SK-N-SH (cell line): ENCODE data around the gene APLP2. TPM values are rescaled to one million over a fixed set of nuclear protein-coding genes. Genes with fewer than 3 reads are reported as not detected.
A peak's percentile ranks its signal among the peaks of the same experiment; 100 is the strongest.

Experiments used
- CTCF ChIA-PET: fragments of 300-600, 350-600 bp; formaldehyde crosslinking; extraction: SDS; loops from one replicate; lab custom pipeline; 2021; lab: Yijun Ruan, JAX
- POLR2A ChIA-PET: fragments of 350-600 bp; sonication (Branson Sonifier 250); formaldehyde crosslinking; extraction: SDS; loops from one replicate; lab custom pipeline; 2020; ENCODE audit warnings: antibody characterized with exemption, inconsistent platforms; lab: Yijun Ruan, JAX
- DNase-seq: peaks from one replicate; pipeline ENCODE4 v3.0.0; 2012
- H2AFZ ChIP-seq: fragments of 200-600 bp; sonication (generic); 2 replicates; pipeline ENCODE4 v1.8.1; 2016; ENCODE audit warnings: antibody characterized with exemption, mild to moderate bottlenecking, low read depth
- H3F3A ChIP-seq: fragments of 200-600 bp; sonication (generic); replicated peaks from 2 replicates; pipeline ENCODE3; 2016; ENCODE audit warnings: antibody characterized with exemption, mild to moderate bottlenecking; ENCODE audit not compliant: insufficient read depth
- H3K27ac ChIP-seq, 2 experiments: fragments of 200-500 bp in 1 of 2; fragments of 200-600 bp in 1 of 2; sonication (Bioruptor generic) in 1 of 2; sonication (generic), shearing (Covaris generic) in 1 of 2; 2 replicates each; pipeline versions ENCODE4 v1.5.1 to v1.6.1; 2014 to 2016; ENCODE audit warnings: low read depth in 2 of 2, inconsistent platforms in 1 of 2, low read length in 1 of 2, mild to moderate bottlenecking in 1 of 2, mixed read lengths in 1 of 2
- H3K27me3 ChIP-seq: fragments of 200-600 bp; sonication (generic), shearing (Covaris generic); 2 replicates; pipeline ENCODE4 v1.6.1; 2016; ENCODE audit warnings: mixed run types; ENCODE audit not compliant: insufficient read depth
- H3K36me3 ChIP-seq, 2 experiments: fragments of 200-500 bp in 1 of 2; fragments of 200-600 bp in 1 of 2; sonication (Bioruptor generic) in 1 of 2; sonication (generic) in 1 of 2; replicated peaks in 1 of 2; 2 replicates each; pipeline versions ENCODE3 to v1.5.1; 2014 to 2016; ENCODE audit warnings: low read length in 1 of 2, mild to moderate bottlenecking in 1 of 2; ENCODE audit not compliant: insufficient read depth in 2 of 2, control insufficient read depth in 1 of 2
- H3K4me1 ChIP-seq, 2 experiments: fragments of 200-500 bp in 1 of 2; fragments of 200-600 bp in 1 of 2; sonication (Bioruptor generic) in 1 of 2; sonication (generic), shearing (Covaris generic) in 1 of 2; 2 replicates each; pipeline versions ENCODE4 v1.5.1 to v1.6.1; 2014 to 2016; ENCODE audit warnings: low read depth in 1 of 2, low read length in 1 of 2, mixed run types in 1 of 2; ENCODE audit not compliant: insufficient read depth in 2 of 2, control insufficient read depth in 1 of 2
- H3K4me2 ChIP-seq: fragments of 200-600 bp; sonication (generic), shearing (Covaris generic); 2 replicates; pipeline ENCODE4 v1.6.1; 2017; ENCODE audit warnings: mixed run types
- H3K4me3 ChIP-seq, 2 experiments: fragments of 200-500 bp in 1 of 2; fragments of 200-600 bp in 1 of 2; sonication (Bioruptor generic) in 1 of 2; sonication (generic), shearing (Covaris generic) in 1 of 2; 2 replicates each; pipeline versions ENCODE4 v1.5.1 to v1.8.1; 2014 to 2016; ENCODE audit warnings: low read depth in 2 of 2, inconsistent platforms in 1 of 2, low read length in 1 of 2, mild to moderate bottlenecking in 1 of 2, mixed read lengths in 1 of 2, moderate library complexity in 1 of 2
- H3K79me2 ChIP-seq: fragments of 200-600 bp; sonication (generic); 2 replicates; pipeline ENCODE4 v1.8.1; 2017; ENCODE audit warnings: mild to moderate bottlenecking; ENCODE audit not compliant: insufficient read depth
- H3K9ac ChIP-seq: fragments of 200-600 bp; sonication (generic); 2 replicates; pipeline ENCODE4 v1.6.1; 2017; ENCODE audit warnings: mixed run types
- H3K9me2 ChIP-seq: fragments of 200-600 bp; sonication (generic); 2 replicates; pipeline ENCODE4 v1.6.1; 2017; ENCODE audit warnings: mixed run types
- H3K9me3 ChIP-seq: fragments of 200-600 bp; sonication (generic); 2 replicates; pipeline ENCODE4 v1.6.1; 2017; ENCODE audit warnings: mixed run types, mild to moderate bottlenecking, moderate library complexity
- H4K20me1 ChIP-seq: fragments of 200-600 bp; sonication (generic); 2 replicates; pipeline ENCODE4 v1.6.1; 2017; ENCODE audit warnings: mild to moderate bottlenecking, mixed run types; ENCODE audit not compliant: insufficient read depth
- CTCF ChIP-seq: fragments of 200-600 bp; sonication (generic); IDR thresholded peaks from 2 replicates; pipeline ENCODE4 v1.6.1; 2017; ENCODE audit warnings: antibody characterized with exemption, mild to moderate bottlenecking, moderate library complexity
- ELF1 ChIP-seq: IDR thresholded peaks from 2 replicates; pipeline ENCODE4 v1.4.0; 2012
- EZH2phosphoT487 ChIP-seq: fragments of 200-600 bp; sonication (generic); IDR thresholded peaks from 2 replicates; pipeline ENCODE4 v1.6.1; 2017; ENCODE audit warnings: low read depth, mixed run types, mild to moderate bottlenecking, antibody characterized with exemption, moderate library complexity, borderline replicate concordance
- FOSL2 ChIP-seq: IDR thresholded peaks from 2 replicates; pipeline ENCODE4 v1.4.0; 2012; ENCODE audit warnings: low read depth, mild to moderate bottlenecking, moderate library complexity, borderline replicate concordance
- FOXJ3 ChIP-seq: sonication (generic); formaldehyde crosslinking; IDR thresholded peaks from 2 replicates; pipeline ENCODE4 v1.5.1; 2020; ENCODE audit warnings: mild to moderate bottlenecking, missing genetic modification reagents
- FOXM1 ChIP-seq: IDR thresholded peaks from 2 replicates; pipeline ENCODE4 v1.4.0; 2012; ENCODE audit warnings: low read depth, mild to moderate bottlenecking
- JUND ChIP-seq: IDR thresholded peaks from 2 replicates; pipeline ENCODE4 v1.4.0; 2012
- RXRA ChIP-seq: IDR thresholded peaks from 2 replicates; pipeline ENCODE4 v1.4.0; 2012; ENCODE audit warnings: low read depth, mild to moderate bottlenecking, borderline replicate concordance
- SIN3A ChIP-seq: IDR thresholded peaks from 2 replicates; pipeline ENCODE4 v1.6.1; 2012; ENCODE audit warnings: low read depth, mild to moderate bottlenecking, low read length, moderate library complexity, borderline replicate concordance
- TCF12 ChIP-seq: IDR thresholded peaks from 2 replicates; pipeline ENCODE4 v1.4.0; 2012
- YY1 ChIP-seq: IDR thresholded peaks from 2 replicates; pipeline ENCODE4 v1.4.0; 2012; ENCODE audit warnings: low read depth, mild to moderate bottlenecking
- WGBS: methylation state at CpG from one replicate; pipeline ENCODE4 v1.1.6; 2017; ENCODE audit warnings: low lambda C conversion rate; 5-methylcytosine and 5-hydroxymethylcytosine counted together
- polyA plus RNA-seq, 3 experiments: library from polyadenylated mRNA; depleted of rRNA; stranded (reverse); fragments of >200 nt; gene quantifications; 2 replicates each; pipeline ENCODE4 v1.2.3, GENCODE V29; 2012
- TF ChIP-seq, protein P1 (sequence below): IDR thresholded peaks from 2 replicates; pipeline ENCODE4 v1.4.0; 2012; ENCODE audit warnings: low read depth, borderline replicate concordance

APLP2 gene
- polyA plus RNA-seq, 1 of the 3 experiments (the other 2 are of a cell fraction) = 424 TPM

- TF ChIP-seq TCF12 (peak; percentile 57), FOXJ3 (CRISPR knock-in tag) (no peak)
- Histone ChIP-seq H3K4me3 (no peak overlapping the region), H3K27ac (no peak overlapping the region), H3K9me2 (no peaks in the 10 kb centered on the region), H3K9me3 (no peaks in the 10 kb centered on the region), H3K4me1 (peaks cover 3 to 8% of the 10 kb centered on the region in 2 experiments; a peak in 1 of 4 replicates), H3K79me2 (no peaks in the 10 kb centered on the region), H3K4me2 (no peak overlapping the region), H3F3A (no peaks in the 10 kb centered on the region), H3K36me3 (no peaks in the 10 kb centered on the region), H4K20me1 (no peaks in the 10 kb centered on the region), H3K9ac (no peak overlapping the region), H2AFZ (no peak overlapping the region), H3K27me3 (no peaks in the 10 kb centered on the region)
- ChIA-PET POLR2A (no interaction called here), CTCF (interaction anchor here (1.5 kb wide), 1 partner anchor 36 kb away, joined by 3 read pairs; no protein-coding TSS in a partner anchor)
- WGBS = 71% methylated on average over 7 of the region's 7 CpGs
- no peak for DNase-seq
Measured at GRCh38 chr11:130168105-130168504, 98.4 kb downstream of the APLP2 start.

GRCh38 chr11:130170345-130170744 is 100.7 kb downstream of the APLP2 start:
- DNase-seq = no peak
- H3K9ac ChIP-seq = no peak overlapping the region
- peaks cover 3 to 8% of the 10 kb centered on the region in 2 experiments; a peak in 1 of 4 replicates for H3K4me1 ChIP-seq
- no peak overlapping the region for H3K4me2 ChIP-seq
- H3K4me3 ChIP-seq = no peak overlapping the region
- no peaks in the 10 kb centered on the region for H4K20me1 ChIP-seq
- TF ChIP-seq, protein P1, sequence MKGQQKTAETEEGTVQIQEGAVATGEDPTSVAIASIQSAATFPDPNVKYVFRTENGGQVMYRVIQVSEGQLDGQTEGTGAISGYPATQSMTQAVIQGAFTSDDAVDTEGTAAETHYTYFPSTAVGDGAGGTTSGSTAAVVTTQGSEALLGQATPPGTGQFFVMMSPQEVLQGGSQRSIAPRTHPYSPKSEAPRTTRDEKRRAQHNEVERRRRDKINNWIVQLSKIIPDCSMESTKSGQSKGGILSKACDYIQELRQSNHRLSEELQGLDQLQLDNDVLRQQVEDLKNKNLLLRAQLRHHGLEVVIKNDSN = no peak
- TF ChIP-seq FOXM1 (no peak), JUND (no peak), YY1 (no peak), CTCF (no peak), SIN3A (no peak)
- H3K27ac ChIP-seq = no peak overlapping the region
- no peak overlapping the region for H2AFZ ChIP-seq
- no peaks in the 10 kb centered on the region for H3F3A ChIP-seq
- 72% methylated on average over 8 of the region's 8 CpGs for WGBS
- no peaks in the 10 kb centered on the region for H3K27me3 ChIP-seq
- H3K9me3 ChIP-seq = no peaks in the 10 kb centered on the region
- no peaks in the 10 kb centered on the region for H3K9me2 ChIP-seq
- no peaks in the 10 kb centered on the region for H3K36me3 ChIP-seq
- no peaks in the 10 kb centered on the region for H3K79me2 ChIP-seq
- CTCF ChIA-PET = no interaction called here
- POLR2A ChIA-PET = no interaction called here

DNA sequence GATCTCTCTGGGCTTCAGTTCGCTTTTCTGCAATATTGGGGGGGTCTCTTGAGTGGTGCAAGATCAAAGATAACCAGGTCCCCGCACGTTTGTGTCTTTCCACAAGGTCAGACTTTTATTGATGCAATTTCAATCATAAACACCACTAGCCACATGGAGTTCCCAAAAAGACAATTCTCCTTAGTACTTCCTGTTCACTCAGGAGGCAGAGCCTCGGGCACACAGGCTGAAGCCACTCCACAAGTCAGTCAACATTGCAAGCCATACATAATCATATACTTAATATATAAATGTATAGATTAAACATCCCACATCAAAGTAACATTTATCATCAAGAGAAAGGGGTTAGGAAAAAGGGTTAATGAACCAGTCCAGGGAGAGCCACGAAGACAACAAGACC is 101.8 kb downstream of the APLP2 start:
- POLR2A ChIA-PET = no interaction called here
- no peak for TF ChIP-seq ELF1
- TF ChIP-seq CTCF = no peak
- TF ChIP-seq, protein P1 = no peak
- no peak for TF ChIP-seq RXRA
- TF ChIP-seq EZH2phosphoT487 = no peak
- no peak for TF ChIP-seq FOSL2
- no peak for TF ChIP-seq YY1
- TF ChIP-seq FOXM1 = no peak

More for the DNA sequence above, 101.8 kb downstream of the APLP2 start:
- H3K9me3 ChIP-seq = no peaks in the 10 kb centered on the region
- H2AFZ ChIP-seq = no peak overlapping the region
- CTCF ChIA-PET = no interaction called here
- H3K4me3 ChIP-seq = no peak overlapping the region
- WGBS = 24% methylated on average over 5 of the region's 5 CpGs
- no peak overlapping the region for H3K9ac ChIP-seq
- no peaks in the 10 kb centered on the region for H3K36me3 ChIP-seq
- H3K27ac ChIP-seq = no peak overlapping the region
- H4K20me1 ChIP-seq = no peaks in the 10 kb centered on the region
- peaks cover 0 to 3% of the 10 kb centered on the region in 2 experiments; a peak in 1 of 4 replicates for H3K4me1 ChIP-seq
- H3K9me2 ChIP-seq = no peaks in the 10 kb centered on the region
- H3K79me2 ChIP-seq = no peaks in the 10 kb centered on the region
- H3K27me3 ChIP-seq = no peaks in the 10 kb centered on the region
- no peak overlapping the region for H3K4me2 ChIP-seq
- DNase-seq = no peak
- H3F3A ChIP-seq = no peaks in the 10 kb centered on the region
